ENCODE data around the gene DES. TPM values are rescaled to one million over a fixed set of nuclear protein-coding genes. Genes with fewer than 3 reads are reported as not detected.

The DES gene
- total RNA-seq, 1 donor from 2014 or later, result not detected

- peaks cover 7% of the 10 kb centered on the region for H3K27me3 ChIP-seq
- H3K9me3 Mint-ChIP-seq, result peaks cover 2% of the 10 kb centered on the region
- no peaks in the 10 kb centered on the region for H3K36me3 Mint-ChIP-seq
- no peaks in the 10 kb centered on the region for H3K36me3 ChIP-seq
- no peaks in the 10 kb centered on the region for H3K79me2 ChIP-seq (ENCODE audit: low read depth)
- H3K4me1 Mint-ChIP-seq, result peaks cover 28% of the 10 kb centered on the region
- no peaks in the 10 kb centered on the region for H3F3A ChIP-seq (ENCODE audit: low read depth)
- no peak for DNase-seq (ENCODE audit: low spot score)
- peaks cover 5% of the 10 kb centered on the region for H3K4me1 ChIP-seq
- peaks cover 9% of the 10 kb centered on the region for H3K27me3 Mint-ChIP-seq (ENCODE audit: insufficient read depth, low read depth)
- H2AFZ ChIP-seq (replicated peaks), result no peak overlapping the region
- TF ChIP-seq EZH2 (IDR thresholded peaks at IDR 0.05), result no peak
- TF ChIP-seq, protein P1, sequence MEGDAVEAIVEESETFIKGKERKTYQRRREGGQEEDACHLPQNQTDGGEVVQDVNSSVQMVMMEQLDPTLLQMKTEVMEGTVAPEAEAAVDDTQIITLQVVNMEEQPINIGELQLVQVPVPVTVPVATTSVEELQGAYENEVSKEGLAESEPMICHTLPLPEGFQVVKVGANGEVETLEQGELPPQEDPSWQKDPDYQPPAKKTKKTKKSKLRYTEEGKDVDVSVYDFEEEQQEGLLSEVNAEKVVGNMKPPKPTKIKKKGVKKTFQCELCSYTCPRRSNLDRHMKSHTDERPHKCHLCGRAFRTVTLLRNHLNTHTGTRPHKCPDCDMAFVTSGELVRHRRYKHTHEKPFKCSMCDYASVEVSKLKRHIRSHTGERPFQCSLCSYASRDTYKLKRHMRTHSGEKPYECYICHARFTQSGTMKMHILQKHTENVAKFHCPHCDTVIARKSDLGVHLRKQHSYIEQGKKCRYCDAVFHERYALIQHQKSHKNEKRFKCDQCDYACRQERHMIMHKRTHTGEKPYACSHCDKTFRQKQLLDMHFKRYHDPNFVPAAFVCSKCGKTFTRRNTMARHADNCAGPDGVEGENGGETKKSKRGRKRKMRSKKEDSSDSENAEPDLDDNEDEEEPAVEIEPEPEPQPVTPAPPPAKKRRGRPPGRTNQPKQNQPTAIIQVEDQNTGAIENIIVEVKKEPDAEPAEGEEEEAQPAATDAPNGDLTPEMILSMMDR (IDR thresholded peaks at IDR 0.05), result no peak
- no peak for TF ChIP-seq EZH2phosphoT487 (IDR thresholded peaks at IDR 0.05)
- H3K9me3 ChIP-seq (ENCODE audit: low read depth), result no peaks in the 10 kb centered on the region
- no peak overlapping the region for H3K9ac ChIP-seq
- H4K20me1 ChIP-seq (ENCODE audit: low read depth), result no peaks in the 10 kb centered on the region
- H3K4me2 ChIP-seq, result no peak overlapping the region
- no peak overlapping the region for H3K27ac Mint-ChIP-seq
- no peak overlapping the region for H3K4me3 Mint-ChIP-seq
- no peak overlapping the region for H3K27ac ChIP-seq
- no peak overlapping the region for H3K4me3 ChIP-seq
Observed at GRCh38 chr2:219473511-219473910, 55.3 kb downstream of the DES start.

- Histone ChIP-seq H4K20me1 (ENCODE audit: low read depth) (no peaks in the 10 kb centered on the region), H3K79me2 (ENCODE audit: low read depth) (no peaks in the 10 kb centered on the region), H3K4me2 (no peak overlapping the region), H3K9ac (no peak overlapping the region), H3K27me3 (peaks cover 8% of the 10 kb centered on the region), H3K9me3 (ENCODE audit: low read depth) (no peaks in the 10 kb centered on the region), H3K4me3 (no peak overlapping the region), H3K27ac (no peak overlapping the region), H3F3A (ENCODE audit: low read depth) (no peaks in the 10 kb centered on the region), H3K4me1 (peaks cover 5% of the 10 kb centered on the region), H3K36me3 (no peaks in the 10 kb centered on the region), H2AFZ (replicated peaks) (no peak overlapping the region)
- no peaks in the 10 kb centered on the region for H3K36me3 Mint-ChIP-seq
- H3K27ac Mint-ChIP-seq, result no peak overlapping the region
- TF ChIP-seq EZH2phosphoT487 (IDR thresholded peaks at IDR 0.05) (no peak), EZH2 (IDR thresholded peaks at IDR 0.05) (no peak)
- TF ChIP-seq, protein P1 (IDR thresholded peaks at IDR 0.05), result no peak
- no peak for DNase-seq (ENCODE audit: low spot score)
- H3K4me1 Mint-ChIP-seq, result peaks cover 28% of the 10 kb centered on the region
- no peak overlapping the region for H3K4me3 Mint-ChIP-seq
- H3K9me3 Mint-ChIP-seq, result peaks cover 2% of the 10 kb centered on the region
- H3K27me3 Mint-ChIP-seq (ENCODE audit: insufficient read depth, low read depth), result peaks cover 8% of the 10 kb centered on the region
Observed at GRCh38 chr2:219474285-219475060, 56.3 kb downstream of the DES start.

GRCh38 chr2:219475278-219475677, 57.1 kb downstream of the DES start:
- Mint-ChIP-seq H3K4me1 (peaks cover 28% of the 10 kb centered on the region), H3K27ac (no peak overlapping the region), H3K4me3 (peak overlapping the region; percentile 42), H3K36me3 (no peaks in the 10 kb centered on the region), H3K27me3 (ENCODE audit: insufficient read depth, low read depth) (peaks cover 6% of the 10 kb centered on the region), H3K9me3 (peaks cover 2% of the 10 kb centered on the region)
- no peak overlapping the region for H3K4me3 ChIP-seq
- TF ChIP-seq EZH2 (IDR thresholded peaks at IDR 0.05), result no peak
- TF ChIP-seq EZH2phosphoT487 (IDR thresholded peaks at IDR 0.05), result no peak
- TF ChIP-seq, protein P1 (IDR thresholded peaks at IDR 0.05), result no peak
- no peaks in the 10 kb centered on the region for H3K79me2 ChIP-seq (ENCODE audit: low read depth)
- peaks cover 5% of the 10 kb centered on the region for H3K4me1 ChIP-seq
- DNase-seq (ENCODE audit: low spot score), result no peak
- peaks cover 8% of the 10 kb centered on the region for H3K27me3 ChIP-seq
- H3K9me3 ChIP-seq (ENCODE audit: low read depth), result no peaks in the 10 kb centered on the region
- no peak overlapping the region for H3K4me2 ChIP-seq
- no peak overlapping the region for H3K27ac ChIP-seq
- no peak overlapping the region for H3K9ac ChIP-seq
- H2AFZ ChIP-seq (replicated peaks), result no peak overlapping the region
- H3K36me3 ChIP-seq, result no peaks in the 10 kb centered on the region
- no peaks in the 10 kb centered on the region for H4K20me1 ChIP-seq (ENCODE audit: low read depth)
- H3F3A ChIP-seq (ENCODE audit: low read depth), result no peaks in the 10 kb centered on the region
